ENCODE results near the gene ADNP2.

Gene ADNP2

DNA sequence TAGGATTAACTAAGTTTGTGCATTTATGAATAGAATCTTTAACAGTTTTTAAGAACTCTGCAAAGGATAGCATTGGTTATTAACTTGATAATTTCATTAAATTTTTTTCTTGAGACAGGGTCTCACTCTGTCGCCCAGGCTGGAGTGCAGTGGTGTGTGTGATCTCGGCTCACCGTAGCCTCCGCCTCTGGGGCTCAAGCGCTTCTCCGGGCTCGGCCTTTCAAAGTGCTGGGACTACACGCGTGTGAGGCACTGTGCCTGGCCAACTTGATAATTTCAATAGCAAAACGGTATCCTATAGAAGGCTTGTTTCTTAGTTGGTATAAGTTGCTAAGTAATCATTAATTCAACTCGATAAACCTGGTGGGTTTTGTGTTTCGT, 38.0 kb downstream of the ADNP2 start:
- H3K27ac ChIP-seq: no peak overlapping the region
- TF ChIP-seq, protein P1, sequence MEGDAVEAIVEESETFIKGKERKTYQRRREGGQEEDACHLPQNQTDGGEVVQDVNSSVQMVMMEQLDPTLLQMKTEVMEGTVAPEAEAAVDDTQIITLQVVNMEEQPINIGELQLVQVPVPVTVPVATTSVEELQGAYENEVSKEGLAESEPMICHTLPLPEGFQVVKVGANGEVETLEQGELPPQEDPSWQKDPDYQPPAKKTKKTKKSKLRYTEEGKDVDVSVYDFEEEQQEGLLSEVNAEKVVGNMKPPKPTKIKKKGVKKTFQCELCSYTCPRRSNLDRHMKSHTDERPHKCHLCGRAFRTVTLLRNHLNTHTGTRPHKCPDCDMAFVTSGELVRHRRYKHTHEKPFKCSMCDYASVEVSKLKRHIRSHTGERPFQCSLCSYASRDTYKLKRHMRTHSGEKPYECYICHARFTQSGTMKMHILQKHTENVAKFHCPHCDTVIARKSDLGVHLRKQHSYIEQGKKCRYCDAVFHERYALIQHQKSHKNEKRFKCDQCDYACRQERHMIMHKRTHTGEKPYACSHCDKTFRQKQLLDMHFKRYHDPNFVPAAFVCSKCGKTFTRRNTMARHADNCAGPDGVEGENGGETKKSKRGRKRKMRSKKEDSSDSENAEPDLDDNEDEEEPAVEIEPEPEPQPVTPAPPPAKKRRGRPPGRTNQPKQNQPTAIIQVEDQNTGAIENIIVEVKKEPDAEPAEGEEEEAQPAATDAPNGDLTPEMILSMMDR (conservative IDR thresholded peaks at IDR 0.05): no peak

DNA sequence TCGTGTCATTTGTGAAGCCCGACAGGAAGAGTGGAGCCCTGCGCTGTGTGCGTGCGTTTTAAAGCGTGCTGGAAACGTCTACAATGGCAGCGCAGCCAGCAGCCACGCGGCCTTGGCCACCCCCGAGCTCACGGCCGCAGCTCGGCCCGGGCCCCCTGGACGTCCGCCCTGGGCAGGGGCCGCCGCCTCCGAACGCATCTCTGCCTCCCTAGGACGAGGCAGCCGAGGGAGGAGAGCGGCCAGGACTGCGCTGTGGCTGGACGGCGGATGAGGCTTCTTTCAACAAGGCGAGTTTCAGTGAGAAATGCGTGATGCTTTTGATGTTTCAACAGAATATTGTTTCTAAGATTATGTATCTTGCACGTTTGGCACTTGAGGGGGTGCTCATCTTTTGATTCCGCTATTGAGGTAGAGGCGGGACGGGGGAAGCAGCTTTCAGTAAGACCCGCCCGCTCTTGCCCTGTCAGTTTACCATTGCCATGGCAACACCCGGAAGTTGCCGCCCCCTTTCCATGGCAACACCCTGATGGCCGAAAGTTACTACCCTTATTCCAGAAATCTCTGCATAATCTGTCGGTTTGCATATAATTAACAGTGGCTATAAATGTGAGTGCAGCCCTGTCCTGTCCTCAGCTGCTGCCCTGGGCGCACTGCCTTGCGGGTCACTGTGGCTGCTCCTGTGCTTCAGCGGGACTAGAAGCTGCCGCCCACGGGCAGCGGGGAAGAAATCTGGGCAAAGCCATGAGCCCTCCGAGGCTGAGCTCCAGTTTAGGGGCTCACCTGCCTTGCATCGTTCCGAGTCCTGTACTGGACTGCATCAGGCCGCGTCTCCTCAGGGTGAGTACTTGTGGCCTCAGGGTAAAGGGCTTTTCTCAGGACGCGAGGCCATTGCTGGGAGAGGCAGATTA, 38.6 kb downstream of the ADNP2 start:
- TF ChIP-seq, protein P1 (conservative IDR thresholded peaks at IDR 0.05): no peak
- H3K27ac ChIP-seq: no peak overlapping the region

DNA sequence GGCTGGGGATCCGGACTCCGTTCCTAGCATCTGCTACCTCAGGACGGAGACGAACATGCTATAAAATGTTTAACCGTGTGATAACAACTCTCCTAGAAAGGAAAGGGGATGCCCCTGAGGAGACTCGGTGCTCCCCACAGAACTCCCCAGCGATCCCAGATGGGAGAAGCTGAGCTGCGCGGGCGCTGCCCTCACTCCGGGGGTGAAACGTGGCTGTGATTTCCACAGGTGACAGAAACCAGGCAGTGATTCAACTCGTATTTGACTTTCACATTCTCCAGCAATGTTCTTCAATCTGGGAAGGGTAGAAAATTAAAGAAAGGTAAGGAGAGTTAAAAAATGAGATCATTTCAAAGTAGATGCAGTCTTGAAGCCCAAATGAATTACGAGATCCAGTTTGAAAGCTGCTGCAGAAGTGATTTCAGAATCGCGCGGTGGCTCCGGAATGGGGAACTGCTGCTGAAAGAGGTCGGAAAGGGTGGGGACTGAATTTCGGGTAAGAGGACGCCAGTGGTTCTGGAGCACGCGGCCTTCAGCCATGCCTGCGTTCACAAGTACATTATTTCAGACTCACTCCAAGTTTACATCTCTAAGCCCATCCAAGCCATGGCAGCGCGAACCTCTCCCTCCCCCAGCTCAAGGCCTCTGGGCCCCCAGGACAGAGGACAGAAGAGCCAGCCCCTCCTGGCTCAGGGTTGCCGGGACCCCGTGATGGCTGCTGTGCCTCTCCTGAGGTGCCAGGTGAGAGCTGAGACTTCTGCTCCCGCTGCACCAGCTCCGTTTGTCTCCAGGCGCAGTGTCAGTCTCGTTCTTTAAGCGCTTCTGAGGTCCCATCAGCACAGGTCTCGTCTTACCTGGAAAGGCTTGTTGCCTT, 39.5 kb downstream of the ADNP2 start:
- TF ChIP-seq, protein P1 (conservative IDR thresholded peaks at IDR 0.05): no peak
- no peak overlapping the region for H3K27ac ChIP-seq

DNA sequence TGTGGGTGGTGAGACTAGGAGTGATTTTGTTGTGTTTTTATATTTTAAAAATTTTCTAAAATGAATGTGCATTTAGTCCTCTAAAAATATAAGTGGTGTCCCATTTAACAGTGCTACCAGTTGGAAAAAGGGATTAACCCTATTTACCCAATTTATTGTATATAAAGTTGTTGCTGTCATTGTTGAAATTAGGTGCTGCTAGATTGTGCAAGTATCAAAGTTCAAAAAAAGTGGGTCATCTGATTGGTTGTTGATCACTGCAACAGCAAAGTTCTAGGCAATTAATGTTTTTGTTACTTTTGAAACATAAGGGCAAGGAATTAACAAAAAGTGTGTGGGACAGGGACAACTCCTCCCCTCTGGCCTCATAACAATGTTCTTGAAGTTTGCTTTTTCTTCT, 40.6 kb downstream of the ADNP2 start:
- H3K27ac ChIP-seq: no peak overlapping the region
- TF ChIP-seq, protein P1 (conservative IDR thresholded peaks at IDR 0.05): no peak

DNA sequence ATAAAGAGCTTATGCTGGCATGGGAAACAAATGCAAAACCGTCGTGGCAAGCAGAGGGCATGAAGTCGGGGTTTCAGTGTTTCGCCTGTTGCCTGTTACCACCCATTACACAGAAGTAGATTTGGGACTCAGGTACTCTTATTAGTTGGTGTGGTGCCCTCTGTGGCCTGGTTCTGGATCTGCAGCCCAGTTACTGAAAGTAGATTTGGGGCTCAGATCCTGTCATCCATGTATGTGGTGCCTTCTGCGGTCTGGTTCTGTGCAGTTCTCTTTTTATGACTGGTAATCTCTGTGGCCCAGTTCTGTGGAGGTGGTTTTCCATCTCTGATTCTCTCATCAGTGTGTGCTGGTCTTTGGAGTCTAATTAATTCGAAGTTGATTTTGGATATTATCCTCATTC, 45.2 kb downstream of the ADNP2 start:
- TF ChIP-seq, protein P1 (conservative IDR thresholded peaks at IDR 0.05): peak; percentile 71
- H3K27ac ChIP-seq: no peak overlapping the region

DNA sequence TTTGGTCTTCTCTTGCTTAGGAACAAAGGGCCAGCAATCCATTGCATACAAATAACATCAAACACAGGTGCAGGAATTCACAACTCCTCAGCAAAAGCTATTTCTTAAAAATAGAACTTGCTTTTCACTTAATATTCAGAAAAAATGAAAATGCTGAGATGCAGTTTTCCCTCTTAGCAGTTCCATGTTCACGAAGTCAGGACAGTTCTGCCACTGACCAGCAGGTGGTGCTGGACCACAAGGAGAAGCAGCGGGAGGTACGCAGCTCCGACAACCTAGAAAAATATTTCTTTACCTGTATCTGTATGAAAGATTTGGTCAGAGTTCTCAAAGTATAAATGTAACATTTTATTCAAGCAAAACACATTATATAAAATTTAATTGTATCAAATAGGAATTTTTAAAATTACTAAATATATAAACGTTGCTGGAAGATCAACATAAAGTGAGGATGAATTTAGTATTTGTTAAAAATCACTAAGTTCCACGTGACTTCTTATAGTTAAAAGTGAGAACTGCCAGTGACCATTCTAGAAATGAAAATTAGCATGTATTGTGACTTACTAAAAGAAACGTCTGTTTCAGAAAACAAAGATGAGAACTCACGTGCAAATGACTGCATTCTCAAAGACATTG, 48.8 kb downstream of the ADNP2 start:
- H3K27ac ChIP-seq: no peak overlapping the region
- TF ChIP-seq, protein P1 (conservative IDR thresholded peaks at IDR 0.05): peak; percentile 96

DNA sequence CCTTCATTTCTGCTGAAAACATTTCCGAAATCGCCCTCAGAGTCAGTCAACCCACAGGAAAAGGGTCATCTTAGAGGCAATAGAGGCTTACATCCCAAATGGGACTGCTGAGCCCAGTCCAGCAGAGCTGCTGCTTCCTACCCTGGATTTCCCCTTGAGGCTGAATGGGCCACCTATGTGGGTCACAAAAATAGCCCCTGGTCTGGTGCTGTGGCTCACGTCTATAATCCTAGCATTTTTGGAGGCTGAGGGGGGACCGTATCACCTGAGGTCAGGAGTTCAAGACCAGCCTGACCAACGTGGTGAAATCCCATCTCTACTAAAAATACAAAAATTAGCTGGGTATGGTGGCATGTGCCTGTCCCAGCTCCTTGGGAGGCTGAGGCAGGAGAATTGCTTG, 49.3 kb downstream of the ADNP2 start:
- no peak overlapping the region for H3K27ac ChIP-seq
- TF ChIP-seq, protein P1 (conservative IDR thresholded peaks at IDR 0.05): no peak

Data from VCaP (cell line).